T1000 (cell line): ENCODE measurements around the gene ABCA1.
"Not testable (repeated sequence)": the region's sequence is repeated elsewhere in the genome, so short reads cannot be mapped to it uniquely, and the experiment has no call there.

Experiments
- DNase-seq: peaks from one replicate; lab custom pipeline; 2025; ENCODE audit warnings: mixed read lengths; lab: John Stamatoyannopoulos, UW

The ABCA1 gene, protein sequence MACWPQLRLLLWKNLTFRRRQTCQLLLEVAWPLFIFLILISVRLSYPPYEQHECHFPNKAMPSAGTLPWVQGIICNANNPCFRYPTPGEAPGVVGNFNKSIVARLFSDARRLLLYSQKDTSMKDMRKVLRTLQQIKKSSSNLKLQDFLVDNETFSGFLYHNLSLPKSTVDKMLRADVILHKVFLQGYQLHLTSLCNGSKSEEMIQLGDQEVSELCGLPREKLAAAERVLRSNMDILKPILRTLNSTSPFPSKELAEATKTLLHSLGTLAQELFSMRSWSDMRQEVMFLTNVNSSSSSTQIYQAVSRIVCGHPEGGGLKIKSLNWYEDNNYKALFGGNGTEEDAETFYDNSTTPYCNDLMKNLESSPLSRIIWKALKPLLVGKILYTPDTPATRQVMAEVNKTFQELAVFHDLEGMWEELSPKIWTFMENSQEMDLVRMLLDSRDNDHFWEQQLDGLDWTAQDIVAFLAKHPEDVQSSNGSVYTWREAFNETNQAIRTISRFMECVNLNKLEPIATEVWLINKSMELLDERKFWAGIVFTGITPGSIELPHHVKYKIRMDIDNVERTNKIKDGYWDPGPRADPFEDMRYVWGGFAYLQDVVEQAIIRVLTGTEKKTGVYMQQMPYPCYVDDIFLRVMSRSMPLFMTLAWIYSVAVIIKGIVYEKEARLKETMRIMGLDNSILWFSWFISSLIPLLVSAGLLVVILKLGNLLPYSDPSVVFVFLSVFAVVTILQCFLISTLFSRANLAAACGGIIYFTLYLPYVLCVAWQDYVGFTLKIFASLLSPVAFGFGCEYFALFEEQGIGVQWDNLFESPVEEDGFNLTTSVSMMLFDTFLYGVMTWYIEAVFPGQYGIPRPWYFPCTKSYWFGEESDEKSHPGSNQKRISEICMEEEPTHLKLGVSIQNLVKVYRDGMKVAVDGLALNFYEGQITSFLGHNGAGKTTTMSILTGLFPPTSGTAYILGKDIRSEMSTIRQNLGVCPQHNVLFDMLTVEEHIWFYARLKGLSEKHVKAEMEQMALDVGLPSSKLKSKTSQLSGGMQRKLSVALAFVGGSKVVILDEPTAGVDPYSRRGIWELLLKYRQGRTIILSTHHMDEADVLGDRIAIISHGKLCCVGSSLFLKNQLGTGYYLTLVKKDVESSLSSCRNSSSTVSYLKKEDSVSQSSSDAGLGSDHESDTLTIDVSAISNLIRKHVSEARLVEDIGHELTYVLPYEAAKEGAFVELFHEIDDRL (N-terminal part only)

GRCh38 chr9:104927912-104928740, at the start of gene ABCA1:
Gene ABCA1, minus strand, starts transcription at chr9:104928155. Its CDS starts 24,476 bp downstream, at chr9:104903679.
- peak; percentile 13 for DNase-seq

GRCh38 chr9:104977580-104977979, 49.6 kb upstream of the ABCA1 start:
- DNase-seq, result no peak

GRCh38 chr9:104977168-104977567, 49.2 kb upstream of the ABCA1 start:
- DNase-seq, result no peak

- not testable (repeated sequence) for DNase-seq
These were observed 48.1 kb upstream of the ABCA1 start for GRCh38 chr9:104975966-104976595.

- DNase-seq, result no peak
These were observed 46.4 kb upstream of the ABCA1 start for GRCh38 chr9:104974053-104974962.

- DNase-seq, result no peak
These were observed 44.4 kb upstream of the ABCA1 start for GRCh38 chr9:104972242-104972866.

DNA sequence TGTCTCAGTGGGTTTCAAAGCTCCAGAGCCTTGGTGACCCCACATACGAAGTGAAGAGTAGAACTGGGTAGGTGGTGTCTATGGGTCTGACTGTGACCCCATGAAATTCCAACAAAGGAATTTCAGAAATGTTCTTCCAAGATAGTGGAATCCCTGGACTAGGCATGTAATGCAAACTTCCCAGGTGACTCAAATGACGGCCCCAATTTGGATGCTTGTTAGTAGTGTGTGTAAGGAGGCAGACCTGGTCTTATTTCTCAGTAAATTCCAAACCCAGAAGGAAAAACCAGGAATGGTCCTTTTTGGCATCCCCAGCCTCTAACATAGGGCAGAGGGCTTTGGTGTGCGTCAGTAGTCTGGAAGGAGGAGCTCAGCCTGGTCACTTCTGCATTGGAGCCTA, 43.6 kb upstream of the ABCA1 start:
- DNase-seq, result no peak

DNA sequence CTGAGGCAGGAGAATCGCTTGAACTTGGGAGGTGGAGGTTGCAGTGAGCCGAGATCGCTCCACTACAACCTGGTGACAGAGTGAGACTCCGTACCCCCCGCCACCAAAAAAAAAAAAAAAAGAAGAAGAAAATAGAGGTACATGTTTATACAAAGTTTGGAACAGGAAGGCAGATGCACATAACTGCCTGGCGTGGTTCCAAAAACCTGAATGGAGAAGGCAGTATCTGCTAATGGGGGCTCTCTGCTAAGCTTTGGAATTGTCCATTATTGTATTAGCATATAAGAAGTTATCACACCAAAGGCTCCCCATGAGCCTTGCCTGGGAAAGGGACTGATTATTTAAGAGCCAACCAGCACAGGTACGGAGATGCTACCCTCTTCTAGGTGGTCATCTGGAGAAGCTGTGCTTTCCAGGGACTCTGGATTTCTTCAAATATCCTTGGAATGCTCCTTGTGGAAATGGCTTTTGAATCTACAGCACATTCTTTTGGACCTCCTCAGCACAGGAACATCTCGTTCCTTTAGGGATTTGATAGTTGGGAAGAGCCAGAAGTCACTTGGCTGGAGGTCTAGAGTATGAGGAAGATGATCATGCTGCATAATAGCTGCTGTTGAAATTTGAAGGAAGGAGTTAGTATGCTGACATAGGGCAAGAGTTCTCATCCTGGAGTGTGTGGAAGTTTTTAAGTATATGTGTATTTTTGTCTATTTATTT, 42.5 kb upstream of the ABCA1 start:
- DNase-seq, result no peak

DNA sequence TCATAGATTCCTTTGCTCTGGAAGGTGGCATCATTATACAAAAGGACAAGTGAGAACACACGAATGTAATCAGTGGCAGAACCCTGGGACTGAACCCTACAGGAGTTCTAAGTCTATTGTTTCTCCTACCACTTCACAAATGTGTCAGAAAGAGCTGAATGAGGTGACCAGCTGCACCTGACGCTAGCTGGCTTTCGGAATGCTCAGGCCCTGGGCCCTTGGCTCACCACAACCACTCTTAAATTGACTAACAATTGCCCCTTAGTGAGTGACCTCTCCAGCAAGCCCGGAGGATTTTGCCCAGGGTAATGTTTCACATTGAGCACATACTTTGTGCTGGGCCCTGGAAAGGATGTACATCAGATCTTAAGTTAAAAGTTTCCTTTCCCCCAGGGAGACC, 41.2 kb upstream of the ABCA1 start:
- DNase-seq, result no peak

DNA sequence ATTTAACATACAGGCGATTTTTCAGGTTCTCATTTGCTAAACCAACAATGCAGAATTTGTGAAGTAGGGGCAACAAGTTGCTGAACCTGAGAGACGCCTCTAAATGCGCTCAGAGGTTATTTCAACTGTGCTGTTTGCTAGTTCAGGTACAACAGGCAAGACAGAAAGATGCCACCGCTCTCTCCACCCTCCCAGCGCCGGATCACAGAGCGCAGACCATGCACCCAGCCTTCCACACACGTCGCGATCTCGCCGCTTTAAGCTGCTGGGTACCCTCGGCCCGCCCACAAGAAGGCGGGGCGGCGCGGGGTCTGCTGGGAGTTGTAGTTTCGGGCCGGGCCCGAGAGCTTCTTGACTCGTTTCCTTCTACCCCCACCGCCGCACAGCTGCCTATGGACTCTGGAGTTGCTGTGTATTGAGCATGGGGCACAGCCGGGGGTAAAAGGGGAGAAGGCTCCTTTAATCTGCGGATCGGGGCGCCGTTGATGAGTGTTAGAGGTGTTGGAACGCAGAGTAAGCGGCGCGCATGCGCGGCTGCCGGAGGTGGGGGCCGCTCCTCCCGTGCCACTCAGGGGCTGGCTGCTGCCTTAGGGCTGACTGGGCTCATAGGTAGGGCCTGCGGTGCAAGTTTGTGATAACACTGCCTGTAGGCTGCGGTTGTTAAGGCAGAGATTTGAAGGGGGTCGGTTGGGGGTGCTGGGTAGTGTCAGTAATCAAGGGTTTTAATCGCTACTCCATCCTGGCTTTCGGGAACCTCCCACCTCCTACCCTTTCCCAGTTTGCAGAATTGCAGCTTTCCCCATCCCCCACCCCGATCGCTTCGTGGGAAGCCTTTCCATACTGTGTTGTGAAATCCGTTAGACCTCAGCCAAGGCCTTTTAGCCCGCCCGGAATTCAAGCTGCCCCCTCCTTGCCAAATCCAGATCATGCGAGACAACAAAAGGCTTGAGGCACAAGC, 40.3 kb upstream of the ABCA1 start:
- peak; percentile 83 for DNase-seq

DNA sequence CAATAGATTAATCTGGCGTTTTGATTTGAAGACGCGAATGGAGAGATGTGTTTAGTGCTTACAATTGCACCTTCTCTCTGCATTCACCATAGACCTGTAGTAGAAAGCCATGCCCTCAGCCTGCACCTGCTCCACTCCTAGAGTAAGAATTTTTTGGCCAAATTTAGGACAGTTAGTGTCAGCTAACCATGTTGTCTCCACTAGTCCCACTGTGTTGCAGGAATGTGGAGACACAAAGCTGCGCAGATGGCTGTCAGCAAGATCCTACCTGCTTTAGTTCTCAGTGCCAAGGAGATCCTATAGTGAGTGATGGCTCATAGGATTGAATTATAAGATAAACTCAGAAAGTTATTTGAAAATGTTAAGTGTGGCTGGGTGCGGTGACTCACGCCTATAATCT, 35.1 kb upstream of the ABCA1 start:
- no peak for DNase-seq

DNA sequence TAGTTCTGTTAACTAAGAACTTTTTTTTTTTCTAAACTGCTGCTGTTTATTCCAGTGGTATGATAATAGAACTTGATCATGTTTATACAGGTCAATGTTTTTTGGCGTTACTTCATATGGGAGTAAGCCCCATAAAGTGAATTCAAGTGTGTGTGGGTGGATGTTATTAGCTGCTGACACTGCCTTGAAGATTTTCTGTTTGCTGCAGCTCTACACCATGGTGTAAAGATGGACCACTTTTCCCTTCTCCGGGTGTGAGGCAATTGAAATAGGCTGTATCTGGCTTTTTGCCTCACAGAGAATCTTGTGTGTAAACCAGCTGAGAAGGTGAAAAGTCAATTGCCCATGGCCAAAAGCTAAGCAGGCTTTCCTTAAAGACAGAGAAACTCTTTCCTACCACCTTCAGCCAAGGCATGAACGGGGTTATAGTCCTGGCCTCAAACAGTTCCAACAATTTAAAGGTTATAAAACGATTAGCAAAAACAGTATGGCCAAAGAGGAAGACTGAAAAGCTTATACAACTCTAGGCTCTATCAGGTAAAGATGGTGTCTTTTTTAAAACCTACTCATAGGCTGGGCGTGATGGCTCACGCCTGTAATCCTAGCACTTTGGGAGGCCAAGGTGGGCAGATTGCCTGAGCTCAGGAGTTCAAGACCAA, 33.9 kb upstream of the ABCA1 start:
- no peak for DNase-seq

DNA sequence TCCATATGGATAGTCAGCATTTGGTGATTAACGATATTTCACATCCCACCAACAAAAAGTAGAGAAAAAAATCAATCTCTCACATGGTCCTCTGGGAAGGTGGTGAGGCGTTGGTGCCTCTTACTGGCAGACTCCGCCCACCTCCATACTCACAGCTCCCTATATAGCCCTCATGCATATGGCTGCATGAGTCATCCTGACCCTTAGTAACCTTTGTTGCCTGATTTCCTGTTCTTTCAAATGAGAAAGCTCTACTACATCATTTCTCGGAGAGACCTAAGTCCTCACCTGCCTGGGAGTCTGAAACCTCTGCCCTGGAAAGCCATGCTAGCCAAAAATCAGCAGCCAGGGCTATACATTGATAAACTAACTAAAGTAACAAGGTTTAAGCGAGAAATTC, 33.3 kb upstream of the ABCA1 start:
- no peak for DNase-seq

GRCh38 chr9:104960662-104961061, 32.7 kb upstream of the ABCA1 start:
- DNase-seq, result no peak

- no peak for DNase-seq
These were observed 30.8 kb upstream of the ABCA1 start for GRCh38 chr9:104958751-104959150.

GRCh38 chr9:104958006-104958405, 30.1 kb upstream of the ABCA1 start:
- DNase-seq, result not testable (repeated sequence)

GRCh38 chr9:104951487-104951886, 23.5 kb upstream of the ABCA1 start:
- DNase-seq, result no peak
